Mesothelial cell of epicardium (in vitro differentiated cells): ENCODE measurements around the gene SOBP. TPM values are rescaled to one million over a fixed set of nuclear protein-coding genes. Genes with fewer than 3 reads are reported as not detected.

Source experiments
- DNase-seq, 2 experiments: peaks; one replicate each; pipeline ENCODE4 v3.0.0; 2021; ENCODE audit warnings: low spot score in 2 of 2; ENCODE audit not compliant: unreplicated experiment in 2 of 2
- H3K27ac Mint-ChIP-seq: 2 replicates; pipeline ENCODE4 v1.8.0; 2021; ENCODE audit warnings: mixed read lengths
- H3K27me3 Mint-ChIP-seq: 2 replicates; pipeline ENCODE4 v1.8.0; 2021; ENCODE audit warnings: low read depth, mixed read lengths
- H3K36me3 Mint-ChIP-seq: 2 replicates; pipeline ENCODE4 v1.8.0; 2021; ENCODE audit warnings: mixed read lengths
- H3K4me1 Mint-ChIP-seq: 2 replicates; pipeline ENCODE4 v1.8.0; 2021; ENCODE audit warnings: mixed read lengths
- H3K4me3 Mint-ChIP-seq: 2 replicates; pipeline ENCODE4 v1.8.0; 2021; ENCODE audit warnings: mild to moderate bottlenecking, moderate library complexity, mixed read lengths
- H3K9me3 Mint-ChIP-seq: 2 replicates; pipeline ENCODE4 v1.8.0; 2021; ENCODE audit warnings: mixed read lengths
- total RNA-seq: library from RNA; stranded (reverse); gene quantifications from 3 replicates; pipeline ENCODE4 v1.2.1, GENCODE V29; 2021
- TF ChIP-seq, protein P1 (sequence below): fragments of 200-600 bp; sonication (generic); IDR thresholded peaks from one replicate; pipeline ENCODE4 v1.5.0; 2021; ENCODE audit warnings: antibody characterized with exemption; ENCODE audit not compliant: unreplicated experiment

Gene SOBP
- total RNA-seq, 1 donor from 2014 or later, result 7.6 TPM

DNA sequence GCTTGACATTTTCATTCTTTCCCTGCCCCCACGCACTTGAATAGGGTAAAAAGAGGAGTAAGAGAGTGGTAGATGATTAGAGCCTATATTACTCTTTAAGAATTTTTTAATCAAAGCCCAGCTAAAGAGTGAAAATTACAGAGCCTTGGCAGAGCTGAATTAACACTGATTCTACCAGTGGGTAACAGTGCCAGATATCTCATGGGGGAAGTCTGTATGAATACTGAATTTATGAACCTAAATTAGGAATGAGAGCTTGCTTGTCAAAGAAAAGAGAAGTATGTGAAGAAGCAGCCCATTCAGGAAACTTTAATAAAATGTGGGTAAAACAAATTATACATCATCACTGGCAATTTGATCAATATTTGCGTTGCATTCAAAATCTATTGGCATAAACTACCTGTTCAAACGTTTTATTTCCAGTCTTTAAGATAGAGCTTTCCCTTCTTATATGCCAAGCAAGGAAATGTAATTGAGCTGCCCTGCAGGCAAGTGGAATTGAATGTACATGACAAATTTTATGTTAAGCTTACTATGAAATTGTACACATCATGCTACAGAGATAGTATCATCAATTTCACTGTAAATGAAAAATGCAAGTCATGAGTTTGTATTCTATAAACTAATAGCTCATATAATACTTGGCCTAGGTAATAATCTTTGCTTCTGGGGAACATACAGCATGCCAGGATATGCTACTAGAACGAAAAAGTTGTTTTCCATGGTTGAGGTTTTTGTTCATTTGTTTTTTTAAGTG is 14.5 kb downstream of the SOBP start:
- Mint-ChIP-seq H3K4me3 (no peak overlapping the region), H3K9me3 (no peaks in the 10 kb centered on the region), H3K27ac (no peak overlapping the region), H3K4me1 (peaks cover 2% of the 10 kb centered on the region), H3K27me3 (no peaks in the 10 kb centered on the region), H3K36me3 (peaks cover 4% of the 10 kb centered on the region)
- DNase-seq, result no peak
- TF ChIP-seq, protein P1, sequence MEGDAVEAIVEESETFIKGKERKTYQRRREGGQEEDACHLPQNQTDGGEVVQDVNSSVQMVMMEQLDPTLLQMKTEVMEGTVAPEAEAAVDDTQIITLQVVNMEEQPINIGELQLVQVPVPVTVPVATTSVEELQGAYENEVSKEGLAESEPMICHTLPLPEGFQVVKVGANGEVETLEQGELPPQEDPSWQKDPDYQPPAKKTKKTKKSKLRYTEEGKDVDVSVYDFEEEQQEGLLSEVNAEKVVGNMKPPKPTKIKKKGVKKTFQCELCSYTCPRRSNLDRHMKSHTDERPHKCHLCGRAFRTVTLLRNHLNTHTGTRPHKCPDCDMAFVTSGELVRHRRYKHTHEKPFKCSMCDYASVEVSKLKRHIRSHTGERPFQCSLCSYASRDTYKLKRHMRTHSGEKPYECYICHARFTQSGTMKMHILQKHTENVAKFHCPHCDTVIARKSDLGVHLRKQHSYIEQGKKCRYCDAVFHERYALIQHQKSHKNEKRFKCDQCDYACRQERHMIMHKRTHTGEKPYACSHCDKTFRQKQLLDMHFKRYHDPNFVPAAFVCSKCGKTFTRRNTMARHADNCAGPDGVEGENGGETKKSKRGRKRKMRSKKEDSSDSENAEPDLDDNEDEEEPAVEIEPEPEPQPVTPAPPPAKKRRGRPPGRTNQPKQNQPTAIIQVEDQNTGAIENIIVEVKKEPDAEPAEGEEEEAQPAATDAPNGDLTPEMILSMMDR, result no peak

DNA sequence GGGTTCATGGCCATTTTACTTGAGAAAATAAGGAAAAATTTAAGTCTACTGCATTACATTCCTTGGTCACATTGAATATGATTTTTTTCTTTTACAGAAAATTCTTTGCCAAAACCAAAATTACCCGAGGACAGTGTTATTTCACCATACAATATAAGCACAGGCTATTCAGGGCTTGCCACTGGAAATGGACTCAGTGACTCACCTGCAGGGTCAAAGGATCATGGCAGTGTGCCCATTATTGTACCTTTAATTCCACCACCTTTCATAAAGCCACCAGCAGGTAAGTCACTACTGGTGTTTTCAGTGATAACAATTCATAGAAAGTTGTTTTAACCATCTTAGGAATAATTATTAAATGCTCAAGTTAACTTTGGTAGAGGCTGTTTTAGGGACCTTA is 16.2 kb downstream of the SOBP start:
- TF ChIP-seq, protein P1, result no peak
- DNase-seq, result no peak
- Mint-ChIP-seq H3K36me3 (peaks cover 4% of the 10 kb centered on the region), H3K4me1 (peaks cover 14% of the 10 kb centered on the region), H3K9me3 (no peaks in the 10 kb centered on the region), H3K27me3 (no peaks in the 10 kb centered on the region), H3K27ac (no peak overlapping the region), H3K4me3 (no peak overlapping the region)

DNA sequence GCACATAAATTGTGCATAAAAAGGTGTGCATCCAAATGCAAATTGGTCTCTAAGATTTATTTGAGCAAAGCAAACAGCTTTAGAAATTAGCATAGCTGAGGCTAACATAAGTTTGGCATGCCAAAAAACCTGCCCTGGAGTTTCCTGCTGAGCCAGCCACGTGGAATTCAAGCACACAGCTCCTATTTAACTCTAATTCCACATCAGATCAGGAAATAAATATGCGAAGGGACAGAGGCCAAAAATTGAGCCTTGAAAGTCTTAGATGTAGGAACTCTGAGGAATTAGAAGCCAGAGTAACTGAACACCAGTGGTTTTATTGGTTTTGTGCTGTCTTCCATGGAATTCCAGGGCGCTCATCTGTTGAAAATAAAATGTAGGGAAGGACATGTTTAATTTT is 19.6 kb downstream of the SOBP start:
- Mint-ChIP-seq H3K9me3 (peaks cover 7% of the 10 kb centered on the region), H3K27ac (peak overlapping the region; percentile 51), H3K36me3 (peaks cover 9% of the 10 kb centered on the region), H3K27me3 (no peaks in the 10 kb centered on the region), H3K4me3 (no peak overlapping the region), H3K4me1 (peaks cover 14% of the 10 kb centered on the region)
- no peak for DNase-seq
- TF ChIP-seq, protein P1, result no peak

DNA sequence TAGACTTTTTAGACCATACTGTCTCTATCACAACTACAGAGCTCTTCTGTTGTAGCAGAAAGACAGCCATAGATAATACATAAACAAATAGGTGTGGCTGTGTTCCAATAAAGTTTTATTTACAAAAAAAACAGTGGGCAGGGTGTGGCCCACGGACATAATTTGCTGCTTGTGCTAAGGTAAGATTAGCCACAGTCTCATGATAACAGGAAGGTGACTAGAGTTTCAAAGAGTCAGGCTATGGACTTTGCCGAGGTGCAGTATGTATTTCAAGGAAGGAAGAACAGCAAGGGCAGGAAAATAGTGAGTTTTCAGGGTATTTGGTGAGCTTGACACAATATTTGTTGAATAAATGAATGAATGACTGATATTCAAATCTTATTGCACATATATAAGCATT is 20.2 kb downstream of the SOBP start:
- Mint-ChIP-seq H3K36me3 (peaks cover 14% of the 10 kb centered on the region), H3K4me1 (peaks cover 14% of the 10 kb centered on the region), H3K27me3 (no peaks in the 10 kb centered on the region), H3K27ac (no peak overlapping the region), H3K4me3 (no peak overlapping the region), H3K9me3 (peaks cover 13% of the 10 kb centered on the region)
- TF ChIP-seq, protein P1, result no peak
- DNase-seq, result no peak

DNA sequence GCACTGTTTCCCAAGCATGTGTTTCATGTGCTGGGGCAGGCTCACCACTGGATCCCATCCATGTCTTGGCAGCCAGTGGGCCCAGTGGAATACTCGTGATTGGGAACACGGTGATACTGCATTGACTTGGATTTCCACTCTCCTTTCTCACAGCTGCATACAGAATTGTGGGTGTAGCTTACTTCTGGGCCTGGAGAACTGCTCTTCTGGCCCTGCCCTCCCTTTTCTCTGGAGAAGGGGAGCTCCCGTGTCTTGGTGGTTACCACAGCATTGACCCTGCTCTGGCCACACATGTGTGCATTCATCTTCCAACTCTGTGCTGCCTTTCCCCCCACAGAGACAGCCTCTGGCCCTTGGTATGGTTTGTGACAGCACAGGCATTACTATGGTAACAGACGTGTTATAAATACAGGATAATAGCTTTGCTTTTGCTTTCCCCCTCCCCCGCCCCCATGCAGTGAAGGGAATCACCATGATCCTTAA is 21.6 kb downstream of the SOBP start:
- H3K36me3 Mint-ChIP-seq, result peaks cover 21% of the 10 kb centered on the region
- no peak for DNase-seq
- TF ChIP-seq, protein P1, result no peak
- peaks cover 22% of the 10 kb centered on the region for H3K9me3 Mint-ChIP-seq
- peaks cover 14% of the 10 kb centered on the region for H3K4me1 Mint-ChIP-seq
- no peak overlapping the region for H3K27ac Mint-ChIP-seq
- H3K27me3 Mint-ChIP-seq, result no peaks in the 10 kb centered on the region
- H3K4me3 Mint-ChIP-seq, result no peak overlapping the region
